Trophoblast cell (in vitro differentiated cells and primary cell): ENCODE measurements around the gene PPP1R12B.

Experiments
- DNase-seq, 2 donors: peaks; one replicate each; pipeline ENCODE4 v3.0.0-alpha.2; 2016
- H2AFZ ChIP-seq: 2 replicates; pipeline ENCODE4 v1.6.1; 2013; ENCODE audit warnings: low read length, moderate library complexity, mild to moderate bottlenecking; ENCODE audit not compliant: insufficient read depth, poor library complexity
- H2AK5ac ChIP-seq: 2 replicates; pipeline ENCODE4 v1.6.1; 2013; ENCODE audit warnings: mild to moderate bottlenecking, low read length
- H2BK120ac ChIP-seq: 2 replicates; pipeline ENCODE4 v1.6.1; 2013; ENCODE audit warnings: low read length, mild to moderate bottlenecking, moderate library complexity; ENCODE audit not compliant: insufficient read depth, poor library complexity
- H2BK12ac ChIP-seq: 2 replicates; pipeline ENCODE4 v1.6.1; 2013; ENCODE audit warnings: mild to moderate bottlenecking, low read length, moderate library complexity
- H2BK5ac ChIP-seq: 2 replicates; pipeline ENCODE4 v1.6.1; 2013; ENCODE audit warnings: low read length, low read depth, moderate library complexity, mild to moderate bottlenecking; ENCODE audit not compliant: poor library complexity
- H3K14ac ChIP-seq: 2 replicates; pipeline ENCODE4 v1.6.1; 2013; ENCODE audit warnings: mild to moderate bottlenecking, low read length
- H3K18ac ChIP-seq: 2 replicates; pipeline ENCODE4 v1.6.1; 2013; ENCODE audit warnings: mild to moderate bottlenecking, low read length
- H3K23ac ChIP-seq: 2 replicates; pipeline ENCODE4 v1.6.1; 2013; ENCODE audit warnings: low read length
- H3K27ac ChIP-seq: 2 replicates; pipeline ENCODE4 v1.5.1; 2013; ENCODE audit warnings: low read depth, mild to moderate bottlenecking, inconsistent platforms, low read length, moderate library complexity
- H3K27me3 ChIP-seq: 2 replicates; pipeline ENCODE4 v1.6.1; 2013; ENCODE audit warnings: inconsistent platforms, mild to moderate bottlenecking, low read length, moderate library complexity; ENCODE audit not compliant: insufficient read depth
- H3K36me3 ChIP-seq, 2 experiments: 1 replicate in 1 of 2; 2 replicates in 1 of 2; pipeline ENCODE4 v1.6.1; 2013; ENCODE audit warnings: low read length in 2 of 2, mild to moderate bottlenecking in 2 of 2, moderate library complexity in 1 of 2; ENCODE audit not compliant: insufficient read depth in 2 of 2, control insufficient read depth in 1 of 2
- H3K4ac ChIP-seq: 2 replicates; pipeline ENCODE4 v1.6.1; 2013; ENCODE audit warnings: low read depth, mild to moderate bottlenecking, low read length, moderate library complexity
- H3K4me1 ChIP-seq, 2 experiments: 1 replicate in 1 of 2; 2 replicates in 1 of 2; pipeline ENCODE4 v1.6.1; 2013; ENCODE audit warnings: low read length in 2 of 2, mild to moderate bottlenecking in 2 of 2, moderate library complexity in 1 of 2; ENCODE audit not compliant: insufficient read depth in 2 of 2, control insufficient read depth in 1 of 2
- H3K4me2 ChIP-seq: 2 replicates; pipeline ENCODE4 v1.6.1; 2013; ENCODE audit warnings: inconsistent platforms, mild to moderate bottlenecking, low read length, moderate library complexity
- H3K4me3 ChIP-seq: 2 replicates; pipeline ENCODE4 v1.5.1; 2013; ENCODE audit warnings: mild to moderate bottlenecking, low read depth, low read length, inconsistent platforms
- H3K79me1 ChIP-seq: one replicate; pipeline ENCODE4 v1.6.1; 2013; ENCODE audit warnings: low read length
- H3K79me2 ChIP-seq: 2 replicates; pipeline ENCODE4 v1.6.1; 2013; ENCODE audit warnings: low read length, mild to moderate bottlenecking; ENCODE audit not compliant: control insufficient read depth, insufficient read depth, poor library complexity
- H3K9ac ChIP-seq: 2 replicates; pipeline ENCODE4 v1.6.1; 2013; ENCODE audit warnings: mild to moderate bottlenecking, low read length
- H3K9me3 ChIP-seq: 2 replicates; pipeline ENCODE4 v1.6.1; 2013; ENCODE audit warnings: low read depth, mild to moderate bottlenecking, control low read depth, inconsistent platforms, low read length; ENCODE audit not compliant: insufficient read depth
- H4K12ac ChIP-seq: 2 replicates; pipeline ENCODE4 v1.6.1; 2013; ENCODE audit warnings: low read depth, mild to moderate bottlenecking, low read length, moderate library complexity
- H4K8ac ChIP-seq: 2 replicates; pipeline ENCODE4 v1.6.1; 2013; ENCODE audit warnings: low read depth, mild to moderate bottlenecking, low read length, moderate library complexity
- H4K91ac ChIP-seq: one replicate; pipeline ENCODE4 v1.6.1; 2013; ENCODE audit warnings: low read depth, mild to moderate bottlenecking, low read length, moderate library complexity
- WGBS: extraction: QIAGEN DNeasy Blood & Tissue Kit; methylation state at CpG from one replicate; pipeline ENCODE4 v1.1.7; 2013; ENCODE audit warnings: missing lambda C conversion rate; ENCODE audit not compliant: insufficient read length, insufficient coverage; ENCODE audit errors: extremely low coverage; 5-methylcytosine and 5-hydroxymethylcytosine counted together

Gene PPP1R12B

GRCh38 chr1:202568410-202568809 is 219.9 kb downstream of the PPP1R12B start:
- no peak overlapping the region for H3K9ac ChIP-seq

GRCh38 chr1:202568826-202569225 is 220.3 kb downstream of the PPP1R12B start:
- Histone ChIP-seq H3K4me1 (peaks cover 5 to 7% of the 10 kb centered on the region in 2 experiments), H4K12ac (no peak overlapping the region), H3K4me3 (no peak overlapping the region), H3K79me1 (peaks cover 8% of the 10 kb centered on the region), H2BK12ac (peak overlapping the region; percentile 13), H3K4ac (no peak overlapping the region), H3K4me2 (no peak overlapping the region), H2BK120ac (no peak overlapping the region), H3K79me2 (no peaks in the 10 kb centered on the region), H3K14ac (no peak overlapping the region), H3K36me3 (no peaks in the 10 kb centered on the region), H3K9ac (no peak overlapping the region), H3K27me3 (no peaks in the 10 kb centered on the region), H2BK5ac (peak overlapping the region; percentile 54), H2AK5ac (no peak overlapping the region), H3K18ac (no peak overlapping the region), H3K27ac (peak overlapping the region; percentile 37), H4K91ac (no peak overlapping the region), H4K8ac (no peak overlapping the region), H3K9me3 (no peaks in the 10 kb centered on the region), H3K23ac (no peak overlapping the region), H2AFZ (no peak overlapping the region)
- no CpG with 5 or more reads among the region's 4 CpGs for WGBS
- peak; percentile 72 to 90 for DNase-seq

More at GRCh38 chr1:202568410-202568809, 219.9 kb downstream of the PPP1R12B start:
- no peak overlapping the region for H3K4ac ChIP-seq
- H3K4me2 ChIP-seq = no peak overlapping the region
- DNase-seq = no peak
- no peaks in the 10 kb centered on the region for H3K27me3 ChIP-seq
- H2BK12ac ChIP-seq = no peak overlapping the region
- H3K14ac ChIP-seq = no peak overlapping the region
- H2BK5ac ChIP-seq = no peak overlapping the region
- H2AFZ ChIP-seq = no peak overlapping the region
- peaks cover 5 to 7% of the 10 kb centered on the region in 2 experiments for H3K4me1 ChIP-seq
- WGBS = no CpG with 5 or more reads among the region's 2 CpGs
- no peaks in the 10 kb centered on the region for H3K9me3 ChIP-seq
- no peak overlapping the region for H4K12ac ChIP-seq
- no peak overlapping the region for H3K4me3 ChIP-seq
- H3K18ac ChIP-seq = no peak overlapping the region
- H4K8ac ChIP-seq = no peak overlapping the region
- no peaks in the 10 kb centered on the region for H3K79me2 ChIP-seq
- no peak overlapping the region for H2AK5ac ChIP-seq
- H3K36me3 ChIP-seq = no peaks in the 10 kb centered on the region
- no peak overlapping the region for H3K27ac ChIP-seq
- H3K79me1 ChIP-seq = peaks cover 8% of the 10 kb centered on the region
- no peak overlapping the region for H4K91ac ChIP-seq
- H2BK120ac ChIP-seq = no peak overlapping the region
- H3K23ac ChIP-seq = no peak overlapping the region

GRCh38 chr1:202569393-202570322 is 221.2 kb downstream of the PPP1R12B start:
- no peaks in the 10 kb centered on the region for H3K9me3 ChIP-seq
- H3K79me2 ChIP-seq = no peaks in the 10 kb centered on the region
- DNase-seq = peak in 1 of 2 donors; percentile 33
- no peak overlapping the region for H3K4me2 ChIP-seq
- H3K9ac ChIP-seq = no peak overlapping the region
- no peak overlapping the region for H3K18ac ChIP-seq
- peak overlapping the region; percentile 13 for H2BK12ac ChIP-seq
- H3K79me1 ChIP-seq = peaks cover 8% of the 10 kb centered on the region
- H2AK5ac ChIP-seq = no peak overlapping the region
- no peaks in the 10 kb centered on the region for H3K36me3 ChIP-seq
- H4K8ac ChIP-seq = no peak overlapping the region
- H3K14ac ChIP-seq = no peak overlapping the region
- no peak overlapping the region for H3K23ac ChIP-seq
- peak overlapping the region; percentile 37 for H3K27ac ChIP-seq
- H2BK5ac ChIP-seq = peak overlapping the region; percentile 54
- no peaks in the 10 kb centered on the region for H3K27me3 ChIP-seq
- H2BK120ac ChIP-seq = no peak overlapping the region
- peaks cover 5 to 7% of the 10 kb centered on the region in 2 experiments for H3K4me1 ChIP-seq
- H3K4ac ChIP-seq = peak overlapping the region; percentile 22
- no peak overlapping the region for H4K12ac ChIP-seq
- no peak overlapping the region for H4K91ac ChIP-seq
- no peak overlapping the region for H3K4me3 ChIP-seq
- H2AFZ ChIP-seq = no peak overlapping the region

GRCh38 chr1:202571719-202572339 is 223.3 kb downstream of the PPP1R12B start:
- no peaks in the 10 kb centered on the region for H3K79me2 ChIP-seq
- no peak overlapping the region for H4K91ac ChIP-seq
- H4K12ac ChIP-seq = no peak overlapping the region
- DNase-seq = peak in 1 of 2 donors; percentile 62
- no peak overlapping the region for H3K4me2 ChIP-seq
- WGBS = no CpG with 5 or more reads among the region's 3 CpGs
- no peak overlapping the region for H3K9ac ChIP-seq
- H3K27ac ChIP-seq = no peak overlapping the region
- H2AK5ac ChIP-seq = no peak overlapping the region
- H2BK12ac ChIP-seq = no peak overlapping the region
- H3K27me3 ChIP-seq = no peaks in the 10 kb centered on the region
- H4K8ac ChIP-seq = no peak overlapping the region
- H3K4me1 ChIP-seq = peaks cover 5 to 7% of the 10 kb centered on the region in 2 experiments
- no peak overlapping the region for H3K23ac ChIP-seq
- H3K36me3 ChIP-seq = no peaks in the 10 kb centered on the region
- no peak overlapping the region for H2BK120ac ChIP-seq
- no peak overlapping the region for H3K18ac ChIP-seq
- no peak overlapping the region for H3K14ac ChIP-seq
- H3K79me1 ChIP-seq = peaks cover 6% of the 10 kb centered on the region
- no peaks in the 10 kb centered on the region for H3K9me3 ChIP-seq
- no peak overlapping the region for H3K4ac ChIP-seq
- H2BK5ac ChIP-seq = no peak overlapping the region
- H3K4me3 ChIP-seq = no peak overlapping the region
- no peak overlapping the region for H2AFZ ChIP-seq
